Subcutaneous abdominal adipose tissue (tissue), 5 donors: ENCODE data around the gene SLC24A4.

Experiments
- H3K27ac ChIP-seq: one replicate; pipeline ENCODE4 v1.7.0; 2013; ENCODE audit warnings: low read depth, mild to moderate bottlenecking, inconsistent platforms, low read length, moderate library complexity
- H3K27me3 ChIP-seq, 5 donors: one replicate each; pipeline ENCODE4 v1.7.0; 2013; ENCODE audit warnings: low read length in 5 of 5, inconsistent platforms in 1 of 5; ENCODE audit not compliant: control insufficient read depth in 5 of 5, insufficient read depth in 4 of 5
- H3K36me3 ChIP-seq, 5 donors: one replicate each; pipeline ENCODE4 v1.7.0; 2013; ENCODE audit warnings: low read length in 5 of 5; ENCODE audit not compliant: control insufficient read depth in 5 of 5, insufficient read depth in 5 of 5
- H3K4me1 ChIP-seq, 5 donors: one replicate each; pipeline ENCODE4 v1.7.0; 2013; ENCODE audit warnings: low read length in 5 of 5, mild to moderate bottlenecking in 3 of 5, moderate library complexity in 1 of 5; ENCODE audit not compliant: control insufficient read depth in 5 of 5, insufficient read depth in 5 of 5
- H3K4me3 ChIP-seq, 5 donors: one replicate each; pipeline ENCODE4 v1.7.0; 2013; ENCODE audit warnings: low read length in 5 of 5, low read depth in 1 of 5
- H3K9ac ChIP-seq, 5 donors: one replicate each; pipeline ENCODE4 v1.7.0; 2013; ENCODE audit warnings: low read length in 5 of 5, mild to moderate bottlenecking in 4 of 5, moderate library complexity in 3 of 5
- H3K9me3 ChIP-seq, 5 donors: one replicate each; pipeline ENCODE4 v1.7.0; 2013; ENCODE audit warnings: low read length in 5 of 5; ENCODE audit not compliant: control insufficient read depth in 5 of 5
- donor health status: healthy.
- donor health status: healthy.
- donor health status: healthy.
- donor health status: healthy.
- donor health status: healthy.

The SLC24A4 gene

GRCh38 chr14:92323011-92323915, at the start of gene SLC24A4:
Gene SLC24A4 (plus strand): TSS chr14:92323165. CDS start chr14:92323831, 666 bp downstream.
- Histone ChIP-seq H3K9ac (no peak within 1 kb of the TSS), H3K4me1 (peaks cover 0 to 17% (median 15%) of the 10 kb centered on the region in 5 donors), H3K27ac (no peak within 1 kb of the TSS), H3K36me3 (no peaks in the 10 kb centered on the region), H3K27me3 (peaks cover 9 to 49% (median 37%) of the 10 kb centered on the region in 5 donors), H3K4me3 (peak within 1 kb of the TSS in 4 of 5 donors; percentile 39 to 60 (median 46)), H3K9me3 (no peaks in the 10 kb centered on the region)

- no peaks in the 10 kb centered on the region for H3K4me1 ChIP-seq
- H3K27ac ChIP-seq: no peak overlapping the region
- no peaks in the 10 kb centered on the region for H3K9me3 ChIP-seq
- H3K36me3 ChIP-seq: no peaks in the 10 kb centered on the region
- no peak overlapping the region for H3K4me3 ChIP-seq
- no peak overlapping the region for H3K9ac ChIP-seq
- H3K27me3 ChIP-seq: peaks cover 0 to 7% (median 6%) of the 10 kb centered on the region in 5 donors
Observed at GRCh38 chr14:92273166-92273565, 49.8 kb upstream of the SLC24A4 start.

- peaks cover 0 to 7% (median 6%) of the 10 kb centered on the region in 5 donors for H3K27me3 ChIP-seq
- no peaks in the 10 kb centered on the region for H3K36me3 ChIP-seq
- no peaks in the 10 kb centered on the region for H3K4me1 ChIP-seq
- no peak overlapping the region for H3K27ac ChIP-seq
- no peak overlapping the region for H3K9ac ChIP-seq
- no peaks in the 10 kb centered on the region for H3K9me3 ChIP-seq
- no peak overlapping the region for H3K4me3 ChIP-seq
Observed at GRCh38 chr14:92274055-92274454, 48.9 kb upstream of the SLC24A4 start.

- no peaks in the 10 kb centered on the region for H3K9me3 ChIP-seq
Observed at GRCh38 chr14:92276074-92276473, 46.9 kb upstream of the SLC24A4 start.

GRCh38 chr14:92277031-92277430, 45.9 kb upstream of the SLC24A4 start:
- H3K9me3 ChIP-seq: peaks cover 0 to 6% (median 3%) of the 10 kb centered on the region in 5 donors
- H3K27ac ChIP-seq: no peak overlapping the region
- no peaks in the 10 kb centered on the region for H3K36me3 ChIP-seq
- H3K27me3 ChIP-seq: peaks cover 0 to 7% (median 3%) of the 10 kb centered on the region in 5 donors
- H3K9ac ChIP-seq: no peak overlapping the region
- no peak overlapping the region for H3K4me3 ChIP-seq
- no peaks in the 10 kb centered on the region for H3K4me1 ChIP-seq

More at GRCh38 chr14:92276074-92276473, 46.9 kb upstream of the SLC24A4 start:
- no peak overlapping the region for H3K9ac ChIP-seq
- H3K4me1 ChIP-seq: no peaks in the 10 kb centered on the region
- no peak overlapping the region for H3K4me3 ChIP-seq
- H3K27me3 ChIP-seq: peaks cover 0 to 7% (median 6%) of the 10 kb centered on the region in 5 donors
- H3K36me3 ChIP-seq: no peaks in the 10 kb centered on the region
- no peak overlapping the region for H3K27ac ChIP-seq

GRCh38 chr14:92280554-92281262, 42.3 kb upstream of the SLC24A4 start:
- Histone ChIP-seq H3K4me3 (no peak overlapping the region), H3K27ac (no peak overlapping the region), H3K27me3 (peaks cover 0 to 6% (median 0%) of the 10 kb centered on the region in 5 donors), H3K9ac (no peak overlapping the region), H3K9me3 (peaks cover 0 to 7% (median 3%) of the 10 kb centered on the region in 5 donors), H3K36me3 (no peaks in the 10 kb centered on the region), H3K4me1 (no peaks in the 10 kb centered on the region)

GRCh38 chr14:92282669-92283068, 40.3 kb upstream of the SLC24A4 start:
- Histone ChIP-seq H3K9me3 (peaks cover 0 to 7% (median 3%) of the 10 kb centered on the region in 5 donors), H3K4me3 (no peak overlapping the region), H3K27me3 (peaks cover 0 to 3% (median 0%) of the 10 kb centered on the region in 5 donors), H3K27ac (no peak overlapping the region), H3K36me3 (no peaks in the 10 kb centered on the region), H3K4me1 (no peaks in the 10 kb centered on the region), H3K9ac (no peak overlapping the region)

GRCh38 chr14:92285311-92285710, 37.7 kb upstream of the SLC24A4 start:
- H3K4me1 ChIP-seq: no peaks in the 10 kb centered on the region
- no peak overlapping the region for H3K27ac ChIP-seq
- no peak overlapping the region for H3K4me3 ChIP-seq
- peaks cover 0 to 7% (median 3%) of the 10 kb centered on the region in 5 donors for H3K9me3 ChIP-seq
- H3K9ac ChIP-seq: no peak overlapping the region
- H3K27me3 ChIP-seq: peaks cover 3 to 12% (median 7%) of the 10 kb centered on the region in 5 donors
- H3K36me3 ChIP-seq: no peaks in the 10 kb centered on the region

GRCh38 chr14:92287987-92288386, 35.0 kb upstream of the SLC24A4 start:
- no peaks in the 10 kb centered on the region for H3K9me3 ChIP-seq
- H3K9ac ChIP-seq: no peak overlapping the region
- H3K4me3 ChIP-seq: no peak overlapping the region
- H3K4me1 ChIP-seq: no peaks in the 10 kb centered on the region
- peaks cover 3 to 15% (median 7%) of the 10 kb centered on the region in 5 donors for H3K27me3 ChIP-seq
- H3K27ac ChIP-seq: no peak overlapping the region
- H3K36me3 ChIP-seq: no peaks in the 10 kb centered on the region
